Panc1 (cell line): Measurements from ENCODE around the gene CAMP. TPM values are rescaled to one million over a fixed set of nuclear protein-coding genes. Genes with fewer than 3 reads are reported as not detected.
A peak's percentile ranks its signal among the peaks of the same experiment; 100 is the strongest.

ENCODE experiments used
- ATAC-seq: fragments of 200-7000 bp; cut with Tn5 transposase; 2 replicates; pipeline ENCODE4 v1.9.1; 2020; ENCODE audit warnings: mild to moderate bottlenecking, moderate library complexity
- BruUV-seq: library from RNA; stranded (reverse); fragments of 400-500 nt; replicated peaks from 2 replicates; lab custom pipeline; 2021; lab: Mats Ljungman, UMichigan
- CTCF ChIA-PET: fragments of 300-600 bp; sonication (Branson Sonifier 250); formaldehyde crosslinking; loops from one replicate; lab custom pipeline; 2022; ENCODE audit warnings: antibody characterized with exemption; lab: Charles Lee
- POLR2A ChIA-PET: fragments of 300-600 bp; sonication (Branson Sonifier 250); formaldehyde crosslinking; loops from one replicate; lab custom pipeline; 2022; ENCODE audit warnings: antibody characterized with exemption; lab: Charles Lee
- DNase-seq: peaks from one replicate; pipeline ENCODE4 v3.0.0-alpha.2; 2010; ENCODE audit warnings: low read depth, low spot score
- H3K27ac ChIP-seq: 2 replicates; pipeline ENCODE4 v1.5.1; 2011; ENCODE audit warnings: mild to moderate bottlenecking, low read length, inconsistent platforms
- H3K27me3 ChIP-seq: fragments of 200-500 bp; sonication (Bioruptor generic); 2 replicates; pipeline ENCODE4 v1.6.0; 2014; ENCODE audit warnings: low read length, inconsistent platforms; ENCODE audit not compliant: control insufficient read depth, insufficient read depth
- H3K36me3 ChIP-seq: fragments of 200-500 bp; sonication (Bioruptor generic); 2 replicates; pipeline ENCODE4 v1.5.1; 2014; ENCODE audit warnings: inconsistent platforms, mild to moderate bottlenecking, low read length, moderate library complexity; ENCODE audit not compliant: control insufficient read depth, insufficient read depth
- H3K4me1 ChIP-seq: 2 replicates; pipeline ENCODE4 v1.5.1; 2011; ENCODE audit warnings: inconsistent platforms, mild to moderate bottlenecking, low read length, moderate library complexity; ENCODE audit not compliant: control insufficient read depth, insufficient read depth
- H3K4me3 ChIP-seq, 2 experiments: 2 replicates each; pipeline ENCODE4 v1.5.1; 2011 to 2012; ENCODE audit warnings: low read depth in 2 of 2, low read length in 2 of 2, mild to moderate bottlenecking in 2 of 2, inconsistent platforms in 1 of 2, moderate library complexity in 1 of 2
- H3K9me3 ChIP-seq: fragments of 200-500 bp; sonication (Bioruptor generic); 2 replicates; pipeline ENCODE4 v1.5.1; 2014; ENCODE audit warnings: low read depth, mild to moderate bottlenecking, inconsistent platforms, low read length, moderate library complexity; ENCODE audit not compliant: control insufficient read depth, insufficient read depth
- CTCF ChIP-seq: fragments of 450-650 bp; IDR thresholded peaks from 2 replicates; pipeline ENCODE4 v1.5.1; 2017; ENCODE audit warnings: mild to moderate bottlenecking
- POLR2AphosphoS5 ChIP-seq: IDR thresholded peaks from 2 replicates; pipeline ENCODE4 v1.6.1; 2012; ENCODE audit warnings: mild to moderate bottlenecking, low read depth, low read length, moderate library complexity
- REST ChIP-seq, 2 experiments: IDR thresholded peaks; 2 replicates each; pipeline ENCODE4 v1.6.1; 2011 to 2012; ENCODE audit warnings: low read depth in 2 of 2, control low read depth in 1 of 2, low read length in 1 of 2, mild to moderate bottlenecking in 1 of 2, moderate library complexity in 1 of 2; ENCODE audit not compliant: insufficient read depth in 1 of 2
- SIN3A ChIP-seq: IDR thresholded peaks from 2 replicates; pipeline ENCODE4 v1.6.1; 2012; ENCODE audit warnings: low read depth, mild to moderate bottlenecking, low read length, moderate library complexity, borderline replicate concordance; ENCODE audit not compliant: insufficient read depth
- TCF7L2 ChIP-seq: IDR thresholded peaks from 2 replicates; pipeline ENCODE4 v1.6.1; 2011; ENCODE audit warnings: mild to moderate bottlenecking, low read depth, low read length, inconsistent platforms
- in situ Hi-C: cut with HindIII; loops from 2 replicates; pipeline ENCODE4 v1.10.0; 2016; ENCODE audit warnings: low sequenced_read_pairs, low pct_unique_long_range_greater_than_20kb
- intact Hi-C: fragments of 100-400 bp; cut with micrococcal nuclease; formaldehyde crosslinking; loops from one replicate; pipeline ENCODE4 v1.10.0; 2022; ENCODE audit not compliant: unreplicated experiment
- total RNA-seq: library from RNA; stranded (reverse); gene quantifications from one replicate; pipeline ENCODE4 v1.2.1, GENCODE V29; 2021; ENCODE audit not compliant: unreplicated experiment

CAMP gene
- total RNA-seq, 1 experiment from 2014 or later = not detected

- no peak for TF ChIP-seq SIN3A
- no peak for TF ChIP-seq REST (IDR thresholded peaks at IDR 0.05; ENCODE audit: insufficient read depth in 1 of 2, low read depth in 2 of 2, low read length in 1 of 2)
- no peak for TF ChIP-seq TCF7L2
- TF ChIP-seq POLR2AphosphoS5 = no peak
- no peak for TF ChIP-seq CTCF
- Histone ChIP-seq H3K27ac (no peak overlapping the region), H3K27me3 (no peaks in the 10 kb centered on the region), H3K4me3 (no peak overlapping the region), H3K9me3 (no peaks in the 10 kb centered on the region), H3K4me1 (no peaks in the 10 kb centered on the region; the same call in 1 of the 2 replicates), H3K36me3 (no peaks in the 10 kb centered on the region)
- in situ Hi-C loops (no loop called here), intact Hi-C loops (no loop called here)
- ATAC-seq (no peak), DNase-seq (no peak)
- no TSS peak for BruUV-seq
- ChIA-PET POLR2A (no interaction called here), CTCF (interaction anchor here (0.7 kb wide), 1 partner anchor 292 kb away, joined by 3 read pairs; no protein-coding TSS in a partner anchor)
Observed at GRCh38 chr3:48214225-48214624, 9.1 kb upstream of the CAMP start.

GRCh38 chr3:48215019-48215418 is 8.3 kb upstream of the CAMP start:
- TF ChIP-seq TCF7L2 = no peak
- no peak for TF ChIP-seq POLR2AphosphoS5
- Histone ChIP-seq H3K27ac (no peak overlapping the region), H3K9me3 (no peaks in the 10 kb centered on the region), H3K27me3 (no peaks in the 10 kb centered on the region), H3K4me3 (no peak overlapping the region), H3K36me3 (no peaks in the 10 kb centered on the region), H3K4me1 (no peaks in the 10 kb centered on the region; the same call in 1 of the 2 replicates)
- ChIA-PET CTCF (no interaction called here), POLR2A (no interaction called here)
- intact Hi-C loops (no loop called here), in situ Hi-C loops (no loop called here)
- no TSS peak for BruUV-seq
- DNase-seq (no peak), ATAC-seq (0 out of 2 replicates have a peak, but pooled peaks have one; percentile 45)

- Histone ChIP-seq H3K9me3 (no peaks in the 10 kb centered on the region), H3K4me3 (no peak overlapping the region), H3K27ac (no peak overlapping the region), H3K27me3 (no peaks in the 10 kb centered on the region), H3K4me1 (no peaks in the 10 kb centered on the region; the same call in 1 of the 2 replicates), H3K36me3 (no peaks in the 10 kb centered on the region)
- no peak for TF ChIP-seq POLR2AphosphoS5
- TF ChIP-seq CTCF = no peak
- TF ChIP-seq REST (IDR thresholded peaks at IDR 0.05; ENCODE audit: insufficient read depth in 1 of 2, low read depth in 2 of 2, low read length in 1 of 2) = no peak
- no peak for TF ChIP-seq SIN3A
- TF ChIP-seq TCF7L2 = no peak
- ChIA-PET CTCF (no interaction called here), POLR2A (no interaction called here)
- in situ Hi-C loops (no loop called here), intact Hi-C loops (no loop called here)
- no peak for DNase-seq
- BruUV-seq = no TSS peak
- no peak for ATAC-seq
Observed at GRCh38 chr3:48215466-48215865, 7.8 kb upstream of the CAMP start.
